ENCODE results near the gene GBP1.

DNA sequence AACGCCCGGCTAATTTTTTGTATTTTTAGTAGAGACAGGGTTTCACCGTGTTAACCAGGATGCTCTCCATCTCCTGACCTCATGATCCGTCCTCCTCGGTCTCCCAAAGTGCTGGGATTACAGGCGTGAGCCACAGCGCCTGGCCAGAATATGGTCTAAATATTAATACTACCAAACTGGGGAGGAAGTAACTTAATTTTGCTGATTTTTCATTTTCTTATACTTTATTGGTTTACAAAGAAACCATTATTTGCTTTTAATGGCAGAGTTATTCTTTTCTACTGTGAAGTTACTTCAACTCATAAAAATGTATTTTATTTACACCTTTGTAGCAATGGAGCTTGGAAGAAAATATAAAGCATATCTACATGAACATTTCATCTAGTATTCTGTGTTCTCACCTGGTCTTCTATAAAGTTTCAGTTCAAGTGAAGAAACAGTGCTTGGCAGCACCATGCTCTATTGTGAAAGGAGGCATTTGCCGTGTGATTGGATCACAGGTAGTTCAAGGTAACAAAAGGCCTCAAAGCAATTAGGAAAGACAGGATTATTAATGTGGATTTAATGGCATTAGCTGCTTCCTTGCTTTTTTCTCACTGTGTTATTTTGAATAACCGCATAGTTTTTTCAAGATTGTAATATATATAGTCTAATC is 13.6 kb downstream of the GBP1 start:
- TF ChIP-seq, protein P1, sequence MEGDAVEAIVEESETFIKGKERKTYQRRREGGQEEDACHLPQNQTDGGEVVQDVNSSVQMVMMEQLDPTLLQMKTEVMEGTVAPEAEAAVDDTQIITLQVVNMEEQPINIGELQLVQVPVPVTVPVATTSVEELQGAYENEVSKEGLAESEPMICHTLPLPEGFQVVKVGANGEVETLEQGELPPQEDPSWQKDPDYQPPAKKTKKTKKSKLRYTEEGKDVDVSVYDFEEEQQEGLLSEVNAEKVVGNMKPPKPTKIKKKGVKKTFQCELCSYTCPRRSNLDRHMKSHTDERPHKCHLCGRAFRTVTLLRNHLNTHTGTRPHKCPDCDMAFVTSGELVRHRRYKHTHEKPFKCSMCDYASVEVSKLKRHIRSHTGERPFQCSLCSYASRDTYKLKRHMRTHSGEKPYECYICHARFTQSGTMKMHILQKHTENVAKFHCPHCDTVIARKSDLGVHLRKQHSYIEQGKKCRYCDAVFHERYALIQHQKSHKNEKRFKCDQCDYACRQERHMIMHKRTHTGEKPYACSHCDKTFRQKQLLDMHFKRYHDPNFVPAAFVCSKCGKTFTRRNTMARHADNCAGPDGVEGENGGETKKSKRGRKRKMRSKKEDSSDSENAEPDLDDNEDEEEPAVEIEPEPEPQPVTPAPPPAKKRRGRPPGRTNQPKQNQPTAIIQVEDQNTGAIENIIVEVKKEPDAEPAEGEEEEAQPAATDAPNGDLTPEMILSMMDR (IDR thresholded peaks at IDR 0.05): no peak
- TF ChIP-seq POLR2AphosphoS5 (IDR thresholded peaks at IDR 0.05) (no peak), POLR2A (IDR thresholded peaks at IDR 0.05; ENCODE audit: low read depth) (no peak)
